Mucosa of descending colon (tissue), 3 donors: ENCODE data around the gene ZBTB48. TPM values are rescaled to one million over a fixed set of nuclear protein-coding genes. Genes with fewer than 3 reads are reported as not detected.

Source experiments
- ATAC-seq: fragments of 200-7000 bp; cut with Tn5 transposase; one replicate; pipeline ENCODE4 v1.9.1; 2020; ENCODE audit warnings: mild to moderate bottlenecking, moderate library complexity
- DNase-seq, 3 donors: peaks; one replicate each; pipeline ENCODE4 v3.0.0-alpha.2; 2020
- H3K36me3 ChIP-seq: fragments of 200-600 bp; one replicate; pipeline ENCODE4 v1.8.0; 2021; ENCODE audit warnings: low read depth, mild to moderate bottlenecking
- H3K4me1 ChIP-seq: fragments of 200-600 bp; one replicate; pipeline ENCODE4 v1.8.0; 2021; ENCODE audit warnings: low read depth, mild to moderate bottlenecking
- H3K4me3 ChIP-seq: fragments of 200-600 bp; one replicate; pipeline ENCODE4 v1.8.0; 2021; ENCODE audit warnings: mild to moderate bottlenecking
- H3K9me3 ChIP-seq: fragments of 200-600 bp; one replicate; pipeline ENCODE4 v1.8.0; 2021; ENCODE audit warnings: mild to moderate bottlenecking
- CTCF ChIP-seq: fragments of 200-600 bp; IDR thresholded peaks from one replicate; pipeline ENCODE4 v1.8.0; 2022; ENCODE audit warnings: antibody characterized with exemption, mild to moderate bottlenecking
- intact Hi-C, 2 donors: fragments of 100-400 bp; cut with DNase I in 1 of 2; cut with micrococcal nuclease in 1 of 2; formaldehyde crosslinking; loops; one replicate each; pipeline versions ENCODE4 v1.11.0 to v1.11.1; 2022; cut with DNase I, micrococcal nuclease
- total RNA-seq, 3 donors: library from RNA; stranded (reverse); fragmentation: NEBNext Ultra II Directional in 2 of 3; extraction: Animal tissue kit (Norgen Biotek cat#: 25700) in 2 of 3; gene quantifications; one replicate each; pipeline versions ENCODE4 v1.2.1 to v1.2.4, GENCODE V29; 2021 to 2023
- donor health status: DM: no; HTN: no; CAD: no; lungs with moderate emphysema.
- donor health status: DM: no; HTN: no; CAD: no.
- donor health status: DM: no; HTN: yes; CAD: no.

ZBTB48 gene
- total RNA-seq, 3 donors from 2014 or later: 36.8 to 53.9 (median 42.3) TPM

DNA sequence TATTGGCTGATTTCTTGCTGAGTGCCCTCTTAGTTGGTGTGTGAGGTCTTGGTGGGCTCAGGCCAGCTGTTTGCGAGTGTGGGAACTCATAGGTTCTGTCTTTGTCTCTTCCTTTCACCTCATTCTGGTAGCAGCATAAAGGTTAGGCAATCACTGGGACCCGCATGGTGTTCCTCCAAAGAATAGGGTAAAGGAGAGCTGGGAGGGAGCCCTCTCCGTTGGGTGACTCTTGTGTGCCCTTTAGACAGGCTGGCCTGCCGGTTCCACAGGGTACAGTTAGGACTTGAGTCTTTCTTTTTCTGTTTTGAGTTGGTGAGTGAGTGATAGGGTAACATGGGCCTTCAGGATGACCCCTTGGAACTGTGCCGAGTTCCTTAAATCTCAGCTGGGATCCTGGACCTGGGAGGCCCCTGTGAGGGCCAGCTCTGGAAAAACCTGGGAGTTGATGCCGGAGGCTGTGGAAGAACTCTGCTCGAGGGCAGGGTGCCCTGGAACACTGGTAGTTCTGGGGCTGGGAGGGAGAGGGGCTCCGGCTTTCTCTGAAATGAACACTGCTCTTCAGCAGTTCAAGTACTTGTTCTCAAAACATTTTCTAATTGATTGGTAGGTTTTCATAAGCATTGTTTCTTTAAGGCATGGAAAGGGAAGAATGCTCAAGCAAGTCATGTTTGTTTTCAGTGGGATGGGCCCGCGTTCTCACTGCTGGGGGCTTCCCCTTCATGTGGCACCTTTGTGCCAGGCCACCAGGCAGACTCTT, 42.8 kb downstream of the ZBTB48 start:
- Histone ChIP-seq H3K9me3 (no peaks in the 10 kb centered on the region), H3K36me3 (peaks cover 9% of the 10 kb centered on the region), H3K4me1 (peaks cover 6% of the 10 kb centered on the region), H3K4me3 (no peak overlapping the region)
- TF ChIP-seq CTCF: no peak
- DNase-seq (no peak), ATAC-seq (no peak)
- intact Hi-C loops: no loop called here

GRCh38 chr1:6623269-6623965, 43.6 kb downstream of the ZBTB48 start:
- TF ChIP-seq CTCF: no peak
- peaks cover 9% of the 10 kb centered on the region for H3K36me3 ChIP-seq
- intact Hi-C loops: no loop called here
- ATAC-seq (no peak), DNase-seq (no peak)
- no peaks in the 10 kb centered on the region for H3K9me3 ChIP-seq
- H3K4me1 ChIP-seq: peaks cover 6% of the 10 kb centered on the region
- H3K4me3 ChIP-seq: no peak overlapping the region

DNA sequence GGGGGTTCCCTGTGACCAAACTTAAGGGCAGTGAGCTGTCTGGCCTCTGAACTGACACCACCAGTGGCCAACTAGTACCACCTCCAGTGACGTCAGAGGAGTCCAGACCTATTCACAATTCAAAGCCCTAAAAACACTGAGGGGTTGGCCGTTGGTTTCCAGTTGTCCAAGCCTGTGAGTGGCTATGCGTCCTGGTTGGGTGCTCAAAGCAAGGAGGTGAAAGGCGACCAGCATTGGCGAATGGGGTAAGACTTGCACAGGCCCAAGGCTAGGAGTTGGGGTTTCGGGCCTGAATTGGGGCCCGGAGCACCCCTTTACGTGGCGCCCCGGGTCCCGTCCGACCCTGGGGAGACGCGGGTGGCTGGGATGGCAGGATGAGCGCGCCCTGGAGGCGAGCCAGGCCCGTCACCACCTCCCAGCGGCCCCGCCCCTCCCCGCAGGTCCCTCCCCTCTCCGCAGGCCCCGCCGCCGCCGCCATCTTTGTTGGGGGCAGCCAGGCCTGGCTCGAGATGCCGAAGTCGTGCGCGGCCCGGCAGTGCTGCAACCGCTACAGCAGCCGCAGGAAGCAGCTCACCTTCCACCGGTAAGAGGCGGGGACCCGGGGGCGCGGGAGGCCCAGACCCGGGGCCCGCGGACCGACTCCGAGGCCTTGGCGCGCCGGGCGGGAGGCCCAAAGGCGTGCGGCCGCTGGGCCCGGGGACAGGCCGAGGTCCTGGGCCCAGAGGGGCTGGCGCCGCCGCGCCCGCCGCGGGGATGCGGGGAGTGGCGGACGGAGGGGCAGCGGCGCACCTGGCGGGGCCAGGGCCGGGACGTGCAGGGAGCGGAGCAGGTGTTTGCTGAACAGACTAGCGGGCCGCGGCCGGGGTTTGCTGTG, 45.2 kb downstream of the ZBTB48 start, which contains the start of gene THAP3:
THAP3 (plus strand) TSS at position 159 of the 874 bp plus-strand sequence; CDS start at position 510, 351 bp downstream.
- DNase-seq: peak; percentile 90 to 93 (median 93)
- TF ChIP-seq CTCF: no peak

GRCh38 chr1:6625584-6626149, 45.9 kb downstream of the ZBTB48 start:
- TF ChIP-seq CTCF: no peak
- Histone ChIP-seq H3K4me3 (peak overlapping the region; percentile 74), H3K9me3 (no peaks in the 10 kb centered on the region), H3K36me3 (peaks cover 9% of the 10 kb centered on the region), H3K4me1 (peaks cover 6% of the 10 kb centered on the region)
- intact Hi-C loops: no loop called here
- peak in 2 of 3 donors; percentile 39 to 50 for DNase-seq
- peak; percentile 38 for ATAC-seq

More for the DNA sequence above, 45.2 kb downstream of the ZBTB48 start, which contains the start of gene THAP3:
- intact Hi-C loops: no loop called here
- peak within 1 kb of the TSS; percentile 74 for H3K4me3 ChIP-seq
- peak; percentile 98 for ATAC-seq
- no peaks in the 10 kb centered on the region for H3K9me3 ChIP-seq
- H3K36me3 ChIP-seq: peaks cover 9% of the 10 kb centered on the region
- H3K4me1 ChIP-seq: peaks cover 6% of the 10 kb centered on the region

DNA sequence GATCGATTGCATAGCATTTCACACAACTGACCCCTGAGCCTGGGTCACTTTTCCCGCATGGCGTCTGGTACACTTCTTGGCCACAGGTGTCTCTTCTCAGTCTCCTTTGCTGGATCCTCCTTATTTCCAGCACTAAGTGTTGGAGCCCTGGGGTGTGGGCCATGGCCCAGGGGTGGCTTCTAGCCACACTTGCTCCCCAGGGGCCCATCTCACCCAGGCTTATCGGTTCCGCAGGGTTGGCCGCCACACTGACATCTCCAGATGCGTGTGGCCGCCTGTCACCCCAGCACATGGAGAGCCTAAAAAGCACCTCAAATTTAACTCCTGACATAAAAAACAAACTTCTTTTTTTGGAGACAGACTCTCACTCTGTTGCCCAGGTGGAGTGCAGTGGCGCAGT, 47.2 kb downstream of the ZBTB48 start:
- DNase-seq: no peak
- H3K4me3 ChIP-seq: no peak overlapping the region
- no peaks in the 10 kb centered on the region for H3K9me3 ChIP-seq
- H3K36me3 ChIP-seq: no peaks in the 10 kb centered on the region
- no peak for ATAC-seq
- intact Hi-C loops: no loop called here
- peaks cover 6% of the 10 kb centered on the region for H3K4me1 ChIP-seq
- no peak for TF ChIP-seq CTCF
